ENCODE data around the gene SLC16A13. TPM values are rescaled to one million over a fixed set of nuclear protein-coding genes. Genes with fewer than 3 reads are reported as not detected.

The SLC16A13 gene
- total RNA-seq, 1 experiment from 2014 or later, result 40.6 TPM

- H3K36me3 ChIP-seq (ENCODE audit: low read depth), result no peaks in the 10 kb centered on the region
- no peaks in the 10 kb centered on the region for H3K9me2 ChIP-seq (ENCODE audit: insufficient read depth)
- H2AFZ ChIP-seq, result no peak overlapping the region
- H3K4me3 ChIP-seq, result no peak overlapping the region
- H3K4me1 ChIP-seq (replicated peaks; ENCODE audit: insufficient read depth), result no peaks in the 10 kb centered on the region
- H3K27ac ChIP-seq, result no peak overlapping the region
- H3K4me2 ChIP-seq, result no peak overlapping the region
- no peaks in the 10 kb centered on the region for H3K9me3 ChIP-seq (ENCODE audit: insufficient read depth, low read depth)
- H3K79me2 ChIP-seq (ENCODE audit: low read depth), result no peaks in the 10 kb centered on the region
- CTCF ChIA-PET, result no interaction called here
- TF ChIP-seq EZH2 (IDR thresholded peaks at IDR 0.05; ENCODE audit: low read depth), result no peak
- TF ChIP-seq CTCF (conservative IDR thresholded peaks at IDR 0.05), result no peak
- intact Hi-C loops (cut with micrococcal nuclease; ENCODE audit: unreplicated experiment), result no loop called here
- no peak for DNase-seq
- H3K27me3 ChIP-seq (ENCODE audit: insufficient read depth, low read depth), result peaks cover 54% of the 10 kb centered on the region
- no TSS peak for BruUV-seq (replicated peaks)
- POLR2A ChIA-PET (ENCODE audit: unreplicated experiment), result interaction anchor here (0.6 to 0.7 kb wide), 2 partner anchors 41 to 300 kb away, joined by 4 to 14 read pairs; partner anchors contain the start of gene TNK1
- H4K20me1 ChIP-seq (ENCODE audit: insufficient read depth), result no peaks in the 10 kb centered on the region
- H3F3A ChIP-seq (ENCODE audit: insufficient read depth, low read depth), result no peaks in the 10 kb centered on the region
These were observed 44.7 kb downstream of the SLC16A13 start for GRCh38 chr17:7080456-7081041.

DNA sequence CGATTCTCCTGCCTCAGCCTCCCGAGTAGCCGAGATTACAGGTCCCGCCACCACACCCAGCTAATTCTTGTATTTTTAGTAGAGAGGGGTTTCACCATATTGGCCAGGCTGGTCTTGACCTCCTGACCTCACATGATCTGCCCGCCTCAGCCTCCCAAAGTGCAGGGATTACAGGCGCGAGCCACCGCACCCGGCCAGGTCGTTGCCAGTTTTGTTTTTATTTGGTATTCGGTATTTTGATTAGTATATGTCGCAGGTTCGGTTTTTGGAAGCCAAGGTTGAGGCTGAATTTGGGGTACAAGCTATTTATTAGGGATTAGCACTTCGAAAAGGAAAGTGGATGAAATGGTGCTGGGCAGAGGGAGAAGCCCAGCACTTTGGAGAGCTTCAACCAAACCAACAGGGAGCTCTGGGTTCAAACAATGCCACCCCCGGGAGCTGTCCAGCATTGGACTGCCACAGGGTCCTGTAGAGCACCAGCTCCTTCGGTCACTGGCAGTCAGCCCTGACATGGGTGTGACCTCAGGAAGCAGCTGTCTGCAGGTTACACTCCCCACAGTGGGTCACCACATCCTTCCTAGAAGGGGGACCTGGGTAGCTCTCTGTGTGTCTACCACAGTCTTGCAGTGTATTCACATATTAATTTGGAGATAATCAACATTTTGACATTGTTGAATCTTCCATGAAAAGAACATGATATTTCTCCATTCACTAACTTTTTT is 45.7 kb downstream of the SLC16A13 start:
- intact Hi-C loops (cut with micrococcal nuclease; ENCODE audit: unreplicated experiment), result no loop called here
- Histone ChIP-seq H3K27ac (no peak overlapping the region), H3K4me1 (replicated peaks; ENCODE audit: insufficient read depth) (no peaks in the 10 kb centered on the region), H3K4me2 (no peak overlapping the region), H3K27me3 (ENCODE audit: insufficient read depth, low read depth) (peaks cover 54% of the 10 kb centered on the region), H3K4me3 (no peak overlapping the region), H4K20me1 (ENCODE audit: insufficient read depth) (no peaks in the 10 kb centered on the region), H3K79me2 (ENCODE audit: low read depth) (no peaks in the 10 kb centered on the region), H3K9me3 (ENCODE audit: insufficient read depth, low read depth) (no peaks in the 10 kb centered on the region), H2AFZ (no peak overlapping the region), H3F3A (ENCODE audit: insufficient read depth, low read depth) (no peaks in the 10 kb centered on the region), H3K9me2 (ENCODE audit: insufficient read depth) (no peaks in the 10 kb centered on the region), H3K36me3 (ENCODE audit: low read depth) (no peaks in the 10 kb centered on the region)
- ChIA-PET CTCF (no interaction called here), POLR2A (ENCODE audit: unreplicated experiment) (interaction anchor here (0.6 to 0.7 kb wide), 2 partner anchors 40 to 299 kb away, joined by 4 to 14 read pairs; partner anchors contain the start of gene TNK1)
- TF ChIP-seq CTCF (conservative IDR thresholded peaks at IDR 0.05), result no peak
- TF ChIP-seq EZH2 (IDR thresholded peaks at IDR 0.05; ENCODE audit: low read depth), result no peak
- BruUV-seq (replicated peaks), result no TSS peak
- DNase-seq, result no peak

GRCh38 chr17:7083592-7083991 is 47.8 kb downstream of the SLC16A13 start:
- Histone ChIP-seq H3K79me2 (ENCODE audit: low read depth) (no peaks in the 10 kb centered on the region), H3K4me1 (replicated peaks; ENCODE audit: insufficient read depth) (no peaks in the 10 kb centered on the region), H3K36me3 (ENCODE audit: low read depth) (no peaks in the 10 kb centered on the region), H3K27ac (no peak overlapping the region), H3K4me2 (no peak overlapping the region), H2AFZ (no peak overlapping the region), H3K4me3 (no peak overlapping the region), H4K20me1 (ENCODE audit: insufficient read depth) (no peaks in the 10 kb centered on the region), H3K9me2 (ENCODE audit: insufficient read depth) (no peaks in the 10 kb centered on the region), H3K27me3 (ENCODE audit: insufficient read depth, low read depth) (peaks cover 54% of the 10 kb centered on the region), H3F3A (ENCODE audit: insufficient read depth, low read depth) (no peaks in the 10 kb centered on the region), H3K9me3 (ENCODE audit: insufficient read depth, low read depth) (no peaks in the 10 kb centered on the region)
- no TSS peak for BruUV-seq (replicated peaks)
- ChIA-PET CTCF (no interaction called here), POLR2A (ENCODE audit: unreplicated experiment) (no interaction called here)
- intact Hi-C loops (cut with micrococcal nuclease; ENCODE audit: unreplicated experiment), result no loop called here
- no peak for TF ChIP-seq EZH2 (IDR thresholded peaks at IDR 0.05; ENCODE audit: low read depth)
- no peak for TF ChIP-seq CTCF (conservative IDR thresholded peaks at IDR 0.05)
- DNase-seq, result no peak

Data from PC-9 (cell line).